Measurements from ENCODE around the gene MAPK6. TPM values are rescaled to one million over a fixed set of nuclear protein-coding genes. Genes with fewer than 3 reads are reported as not detected.

Gene MAPK6
- total RNA-seq, 1 donor from 2014 or later = 16.2 TPM

- ChIA-PET POLR2A (interaction anchor here (0.6 to 3.5 kb wide), 9 partner anchors 11 to 1665 kb away, joined by 3 to 24 read pairs (median 4); partner anchors contain the start of genes ATOSA, GABPB1 and LEO1), CTCF (no interaction called here)
- ATAC-seq (ENCODE audit: low read depth) = no peak
These were observed 1.4 kb downstream of the MAPK6 start for GRCh38 chr15:52020221-52021085.

DNA sequence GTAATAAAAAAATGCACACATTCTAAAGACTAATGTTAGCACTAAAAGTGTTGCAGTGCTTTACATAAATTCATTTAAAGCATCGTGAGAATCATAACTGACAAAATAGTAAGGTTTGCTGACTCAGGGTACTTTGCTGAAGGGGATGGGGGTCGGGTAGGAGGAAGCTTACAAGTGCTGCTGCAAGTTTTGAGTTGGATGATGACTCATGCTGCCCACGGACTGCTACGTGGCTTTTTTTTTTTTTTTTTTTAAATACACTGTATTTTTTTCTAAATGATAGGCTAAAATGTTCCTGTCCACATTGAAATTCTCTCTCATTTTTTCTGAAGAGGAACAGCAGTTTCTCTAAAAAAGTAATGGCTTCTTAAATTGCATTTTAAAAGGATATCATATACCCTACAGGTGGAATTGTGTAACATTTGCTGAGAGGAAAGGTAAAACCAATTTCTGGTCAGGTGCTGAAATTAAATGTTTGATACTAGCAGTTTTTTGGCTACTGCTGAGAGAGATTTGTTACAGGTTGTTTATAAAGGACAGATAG lies 2.2 kb downstream of the MAPK6 start:
- peaks cover 37% of the 10 kb centered on the region for H3K4me1 Mint-ChIP-seq
- H3K27me3 Mint-ChIP-seq = no peaks in the 10 kb centered on the region

More at GRCh38 chr15:52020221-52021085, 1.4 kb downstream of the MAPK6 start:
- Mint-ChIP-seq H3K27ac (peak overlapping the region; percentile 95), H3K9me3 (no peaks in the 10 kb centered on the region), H3K4me1 (peaks cover 37% of the 10 kb centered on the region), H3K4me3 (peak overlapping the region; percentile 93), H3K36me3 (ENCODE audit: low read depth) (peaks cover 6% of the 10 kb centered on the region), H3K27me3 (no peaks in the 10 kb centered on the region)
- intact Hi-C loops (cut with micrococcal nuclease) = no loop called here
- TF ChIP-seq, protein P1, sequence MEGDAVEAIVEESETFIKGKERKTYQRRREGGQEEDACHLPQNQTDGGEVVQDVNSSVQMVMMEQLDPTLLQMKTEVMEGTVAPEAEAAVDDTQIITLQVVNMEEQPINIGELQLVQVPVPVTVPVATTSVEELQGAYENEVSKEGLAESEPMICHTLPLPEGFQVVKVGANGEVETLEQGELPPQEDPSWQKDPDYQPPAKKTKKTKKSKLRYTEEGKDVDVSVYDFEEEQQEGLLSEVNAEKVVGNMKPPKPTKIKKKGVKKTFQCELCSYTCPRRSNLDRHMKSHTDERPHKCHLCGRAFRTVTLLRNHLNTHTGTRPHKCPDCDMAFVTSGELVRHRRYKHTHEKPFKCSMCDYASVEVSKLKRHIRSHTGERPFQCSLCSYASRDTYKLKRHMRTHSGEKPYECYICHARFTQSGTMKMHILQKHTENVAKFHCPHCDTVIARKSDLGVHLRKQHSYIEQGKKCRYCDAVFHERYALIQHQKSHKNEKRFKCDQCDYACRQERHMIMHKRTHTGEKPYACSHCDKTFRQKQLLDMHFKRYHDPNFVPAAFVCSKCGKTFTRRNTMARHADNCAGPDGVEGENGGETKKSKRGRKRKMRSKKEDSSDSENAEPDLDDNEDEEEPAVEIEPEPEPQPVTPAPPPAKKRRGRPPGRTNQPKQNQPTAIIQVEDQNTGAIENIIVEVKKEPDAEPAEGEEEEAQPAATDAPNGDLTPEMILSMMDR (IDR thresholded peaks at IDR 0.05) = no peak
- no peak for DNase-seq

GRCh38 chr15:52021892-52022540 lies 3.0 kb downstream of the MAPK6 start:
- intact Hi-C loops (cut with micrococcal nuclease) = no loop called here
- TF ChIP-seq, protein P1 (IDR thresholded peaks at IDR 0.05) = no peak
- no peak for ATAC-seq (ENCODE audit: low read depth)
- Mint-ChIP-seq H3K4me1 (peaks cover 37% of the 10 kb centered on the region), H3K36me3 (ENCODE audit: low read depth) (peaks cover 6% of the 10 kb centered on the region), H3K27ac (no peak overlapping the region), H3K9me3 (no peaks in the 10 kb centered on the region), H3K4me3 (no peak overlapping the region), H3K27me3 (no peaks in the 10 kb centered on the region)
- ChIA-PET POLR2A (interaction anchor here (3.5 kb wide), 1 partner anchor 50 kb away, joined by 24 read pairs; the partner anchor contains the start of gene LEO1), CTCF (no interaction called here)
- DNase-seq = no peak

More for the DNA sequence above, 2.2 kb downstream of the MAPK6 start:
- Mint-ChIP-seq H3K36me3 (ENCODE audit: low read depth) (peaks cover 6% of the 10 kb centered on the region), H3K9me3 (no peaks in the 10 kb centered on the region), H3K27ac (peak overlapping the region; percentile 95), H3K4me3 (peak overlapping the region; percentile 93)
- POLR2A ChIA-PET = interaction anchor here (0.7 to 3.5 kb wide), 4 partner anchors 12 to 208 kb away, joined by 3 to 24 read pairs (median 7); partner anchors contain the start of gene LEO1
- intact Hi-C loops (cut with micrococcal nuclease) = no loop called here
- DNase-seq (no peak), ATAC-seq (ENCODE audit: low read depth) (peak; percentile 23)
- CTCF ChIA-PET = no interaction called here
- TF ChIP-seq, protein P1 (IDR thresholded peaks at IDR 0.05) = no peak

- H3K4me1 Mint-ChIP-seq = peaks cover 36% of the 10 kb centered on the region
- no peak overlapping the region for H3K4me3 Mint-ChIP-seq
- ChIA-PET CTCF (no interaction called here), POLR2A (no interaction called here)
- no peaks in the 10 kb centered on the region for H3K9me3 Mint-ChIP-seq
- peaks cover 8% of the 10 kb centered on the region for H3K36me3 Mint-ChIP-seq (ENCODE audit: low read depth)
- ATAC-seq (ENCODE audit: low read depth) = no peak
- intact Hi-C loops (cut with micrococcal nuclease) = no loop called here
- no peak overlapping the region for H3K27ac Mint-ChIP-seq
- TF ChIP-seq, protein P1 (IDR thresholded peaks at IDR 0.05) = no peak
- H3K27me3 Mint-ChIP-seq = no peaks in the 10 kb centered on the region
- DNase-seq = no peak
These were observed 4.3 kb downstream of the MAPK6 start for GRCh38 chr15:52023169-52023922.

Measured in activated B cell treated with CpG ODN at 0.5 μM for 24 hours (primary cell).